IMR-90 (cell line): ENCODE data around the gene XRCC4. TPM values are rescaled to one million over a fixed set of nuclear protein-coding genes. Genes with fewer than 3 reads are reported as not detected.

ENCODE experiments used
- ATAC-seq: fragments of 200-7000 bp; cut with Tn5 transposase; 2 replicates; pipeline ENCODE4 v1.9.1; 2020; ENCODE audit warnings: low read depth, mild to moderate bottlenecking, moderate library complexity
- BruUV-seq: library from RNA; stranded (reverse); fragments of 400-500 nt; replicated peaks from 2 replicates; lab custom pipeline; 2021; lab: Mats Ljungman, UMichigan
- CTCF ChIA-PET: fragments of 300-600 bp; formaldehyde crosslinking; extraction: SDS; loops from one replicate; lab custom pipeline; 2021; ENCODE audit warnings: antibody characterized with exemption; lab: Yijun Ruan, JAX
- POLR2A ChIA-PET: fragments of 300-600 bp; sonication (Branson Sonifier 250); formaldehyde crosslinking; loops from one replicate; lab custom pipeline; 2022; ENCODE audit warnings: antibody characterized with exemption; ENCODE audit not compliant: unreplicated experiment; lab: Charles Lee
- DNase-seq: peaks from one replicate; pipeline ENCODE4 v3.0.0; 2013
- H2AFZ ChIP-seq: replicated peaks from 2 replicates; pipeline ENCODE3; 2013; ENCODE audit warnings: low read length, mild to moderate bottlenecking; ENCODE audit not compliant: poor library complexity
- H2AK5ac ChIP-seq: 2 replicates; pipeline ENCODE4 v1.6.1; 2013; ENCODE audit warnings: low read depth, low read length, inconsistent platforms
- H2AK9ac ChIP-seq: replicated peaks from 2 replicates; pipeline ENCODE3; 2013; ENCODE audit warnings: mild to moderate bottlenecking, low read depth, low read length, moderate library complexity; ENCODE audit not compliant: poor library complexity
- H2BK120ac ChIP-seq: 2 replicates; pipeline ENCODE4 v1.6.1; 2013; ENCODE audit warnings: low read depth, low read length, inconsistent platforms
- H2BK15ac ChIP-seq: 3 replicates; pipeline ENCODE4 v1.6.1; 2013; ENCODE audit warnings: low read depth, low read length, inconsistent platforms
- H2BK20ac ChIP-seq: 2 replicates; pipeline ENCODE4 v1.6.1; 2013; ENCODE audit warnings: low read depth, mild to moderate bottlenecking, inconsistent platforms, low read length, moderate library complexity
- H2BK5ac ChIP-seq: 2 replicates; pipeline ENCODE4 v1.6.1; 2013; ENCODE audit warnings: mild to moderate bottlenecking, low read depth, low read length, inconsistent platforms; ENCODE audit not compliant: poor library complexity, severe bottlenecking
- H3K14ac ChIP-seq: replicated peaks from 2 replicates; pipeline ENCODE4 v1.6.1; 2013; ENCODE audit warnings: low read depth, low read length, inconsistent platforms
- H3K18ac ChIP-seq: 2 replicates; pipeline ENCODE4 v1.6.1; 2013; ENCODE audit warnings: low read depth, low read length, control low read depth
- H3K23ac ChIP-seq: 2 replicates; pipeline ENCODE4 v1.6.1; 2013; ENCODE audit warnings: low read depth, low read length, inconsistent platforms
- H3K27ac ChIP-seq: 2 replicates; pipeline ENCODE4 v1.5.1; 2013; ENCODE audit warnings: mild to moderate bottlenecking, control low read depth, low read length; ENCODE audit not compliant: insufficient read depth
- H3K27me3 ChIP-seq: 2 replicates; pipeline ENCODE4 v1.6.1; 2013; ENCODE audit warnings: low read length; ENCODE audit not compliant: control insufficient read depth, insufficient read depth
- H3K36me3 ChIP-seq: 2 replicates; pipeline ENCODE4 v1.6.1; 2013; ENCODE audit warnings: low read length, mixed read lengths; ENCODE audit not compliant: control insufficient read depth, insufficient read depth
- H3K4ac ChIP-seq: 2 replicates; pipeline ENCODE4 v1.6.1; 2013; ENCODE audit warnings: low read depth, low read length, inconsistent platforms
- H3K4me1 ChIP-seq: 2 replicates; pipeline ENCODE4 v1.6.1; 2013; ENCODE audit warnings: low read length, mixed read lengths; ENCODE audit not compliant: control insufficient read depth, insufficient read depth
- H3K4me2 ChIP-seq: 2 replicates; pipeline ENCODE4 v1.6.1; 2013; ENCODE audit warnings: low read depth, mild to moderate bottlenecking, control low read depth, low read length, moderate library complexity
- H3K4me3 ChIP-seq: 2 replicates; pipeline ENCODE4 v1.5.1; 2013; ENCODE audit warnings: low read depth, mild to moderate bottlenecking, control low read depth, low read length, moderate library complexity; ENCODE audit not compliant: insufficient read depth
- H3K56ac ChIP-seq: 2 replicates; pipeline ENCODE4 v1.6.1; 2013; ENCODE audit warnings: low read length, inconsistent platforms; ENCODE audit not compliant: insufficient read depth; ENCODE audit errors: extremely low read depth
- H3K79me1 ChIP-seq, 2 experiments: 2 replicates each; pipeline ENCODE4 v1.6.1; 2013; ENCODE audit warnings: low read length in 2 of 2, inconsistent platforms in 1 of 2, low read depth in 1 of 2
- H3K9ac ChIP-seq: 2 replicates; pipeline ENCODE4 v1.6.1; 2013; ENCODE audit warnings: low read depth, low read length, control low read depth
- H3K9me1 ChIP-seq: 2 replicates; pipeline ENCODE4 v1.6.1; 2013; ENCODE audit warnings: low read length, inconsistent platforms; ENCODE audit not compliant: insufficient read depth
- H3K9me3 ChIP-seq: 2 replicates; pipeline ENCODE4 v1.6.1; 2013; ENCODE audit warnings: low read length; ENCODE audit not compliant: control insufficient read depth, insufficient read depth
- H4K20me1 ChIP-seq: 2 replicates; pipeline ENCODE4 v1.6.1; 2013; ENCODE audit warnings: low read length, inconsistent platforms; ENCODE audit not compliant: insufficient read depth
- H4K5ac ChIP-seq: 2 replicates; pipeline ENCODE4 v1.6.1; 2013; ENCODE audit warnings: mild to moderate bottlenecking, low read depth, low read length, control low read depth
- H4K8ac ChIP-seq, 2 experiments: 2 replicates each; pipeline ENCODE4 v1.6.1; 2013; ENCODE audit warnings: low read depth in 2 of 2, low read length in 2 of 2, control low read depth in 1 of 2, inconsistent platforms in 1 of 2
- H4K91ac ChIP-seq: 2 replicates; pipeline ENCODE4 v1.6.1; 2013; ENCODE audit warnings: low read depth, low read length, inconsistent platforms; ENCODE audit not compliant: insufficient read depth
- BHLHE40 ChIP-seq: fragments of 150-350 bp; IDR thresholded peaks from 2 replicates; pipeline ENCODE4 v1.6.1; 2016; ENCODE audit warnings: mild to moderate bottlenecking, low read depth, low read length
- CEBPB ChIP-seq: IDR thresholded peaks from 2 replicates; pipeline ENCODE4 v1.6.1; 2012; ENCODE audit warnings: low read depth, low read length, improper control_type of control experiment
- CHD1 ChIP-seq: IDR thresholded peaks from 2 replicates; pipeline ENCODE4 v1.6.1; 2012; ENCODE audit warnings: low read depth, low read length, improper control_type of control experiment
- CTCF ChIP-seq: conservative IDR thresholded peaks from 2 replicates; pipeline ENCODE4 v1.5.1; 2012; ENCODE audit warnings: mild to moderate bottlenecking, low read depth, low read length, improper control_type of control experiment
- ELK1 ChIP-seq: fragments of 150-350 bp; IDR thresholded peaks from 2 replicates; pipeline ENCODE4 v1.6.1; 2016; ENCODE audit warnings: low read depth, mild to moderate bottlenecking, low read length, moderate library complexity, borderline replicate concordance
- FOS ChIP-seq: fragments of 150-350 bp; IDR thresholded peaks from 2 replicates; pipeline ENCODE4 v1.6.1; 2016; ENCODE audit warnings: low read depth, low read length
- MAFK ChIP-seq: IDR thresholded peaks from 2 replicates; pipeline ENCODE4 v1.6.1; 2012; ENCODE audit warnings: low read depth, low read length, improper control_type of control experiment
- MAZ ChIP-seq: IDR thresholded peaks from 2 replicates; pipeline ENCODE4 v1.6.1; 2012; ENCODE audit warnings: low read depth, mild to moderate bottlenecking, low read length, improper control_type of control experiment, moderate library complexity, borderline replicate concordance
- MXI1 ChIP-seq: IDR thresholded peaks from 2 replicates; pipeline ENCODE4 v1.6.1; 2012; ENCODE audit warnings: low read depth, mild to moderate bottlenecking, low read length, moderate library complexity, borderline replicate concordance
- NFE2L2 ChIP-seq: fragments of 150-350 bp; IDR thresholded peaks from 2 replicates; pipeline ENCODE4 v1.6.1; 2016; ENCODE audit warnings: low read depth, mild to moderate bottlenecking, low read length
- POLR2A ChIP-seq: IDR thresholded peaks from 2 replicates; pipeline ENCODE4 v1.6.1; 2012; ENCODE audit warnings: mild to moderate bottlenecking, low read depth, low read length
- RAD21 ChIP-seq: IDR thresholded peaks from 2 replicates; pipeline ENCODE4 v1.6.1; 2012; ENCODE audit warnings: low read length, improper control_type of control experiment
- RCOR1 ChIP-seq: IDR thresholded peaks from 2 replicates; pipeline ENCODE4 v1.6.1; 2012; ENCODE audit warnings: mild to moderate bottlenecking, low read length, improper control_type of control experiment; ENCODE audit not compliant: insufficient replicate concordance
- RFX5 ChIP-seq: IDR thresholded peaks from 2 replicates; pipeline ENCODE4 v1.8.0; 2012; ENCODE audit warnings: low read depth, mild to moderate bottlenecking, low read length, moderate library complexity
- SMC3 ChIP-seq: fragments of 150-350 bp; IDR thresholded peaks from 2 replicates; pipeline ENCODE4 v1.6.1; 2016; ENCODE audit warnings: low read depth, mild to moderate bottlenecking, antibody characterized with exemption, low read length, moderate library complexity
- USF2 ChIP-seq: fragments of 150-350 bp; IDR thresholded peaks from 2 replicates; pipeline ENCODE4 v1.6.1; 2017; ENCODE audit warnings: mild to moderate bottlenecking, antibody characterized with exemption, low read length, low read depth
- WGBS, 2 experiments: methylation state at CpG; one replicate each; pipeline versions ENCODE4 v1.1.5 to v1.1.7; 2013; ENCODE audit warnings: missing lambda C conversion rate in 2 of 2; ENCODE audit not compliant: insufficient read length in 1 of 2; ENCODE audit errors: extremely low coverage in 2 of 2; 5-methylcytosine and 5-hydroxymethylcytosine counted together
- dilution Hi-C: fragments of 300-500 bp; cut with HindIII; formaldehyde crosslinking; loops from one replicate; pipeline ENCODE4 v1.14.3; 2018; ENCODE audit warnings: low sequenced_read_pairs; ENCODE audit not compliant: unreplicated experiment
- in situ Hi-C: fragments of 300-500 bp; cut with MboI; formaldehyde crosslinking; loops from 3 replicates; pipeline ENCODE4 v1.14.3; 2019; ENCODE audit warnings: low sequenced_read_pairs, inconsistent platforms, mixed read lengths
- intact Hi-C: fragments of 100-400 bp; cut with micrococcal nuclease; formaldehyde crosslinking; loops from 2 replicates; pipeline ENCODE4 v1.10.0; 2022
- polyA plus RNA-seq, 3 experiments: library from polyadenylated mRNA; depleted of rRNA; stranded (reverse); fragments of >200 nt; gene quantifications; 2 replicates each; pipeline ENCODE4 v1.2.3, GENCODE V29; 2012; ENCODE audit warnings: low replicate concordance in 1 of 3
- total RNA-seq: library from RNA; depleted of rRNA; stranded (reverse); fragments of >200 nt; gene quantifications from 2 replicates; pipeline ENCODE4 v1.2.3, GENCODE V29; 2012

Gene XRCC4
- total and polyA plus RNA-seq, 2 of the 4 experiments (the other 2 are of a cell fraction) = 3.5 to 4.7 TPM

GRCh38 chr5:83118471-83118870 is 41.1 kb downstream of the XRCC4 start:
- Histone ChIP-seq H3K14ac (no peak overlapping the region), H3K36me3 (no peaks in the 10 kb centered on the region), H2BK15ac (no peak overlapping the region), H4K20me1 (no peaks in the 10 kb centered on the region), H4K91ac (no peak overlapping the region), H3K56ac (no peak overlapping the region), H3K9me3 (peaks cover 3% of the 10 kb centered on the region; the same call in 1 of the 2 replicates), H3K4ac (no peak overlapping the region), H2AFZ (no peak overlapping the region), H2BK5ac (no peak overlapping the region), H3K9ac (no peak overlapping the region), H3K27ac (no peak overlapping the region), H3K4me1 (no peaks in the 10 kb centered on the region), H4K5ac (no peak overlapping the region), H2AK5ac (no peak overlapping the region), H3K9me1 (no peaks in the 10 kb centered on the region), H3K18ac (no peak overlapping the region), H3K23ac (no peak overlapping the region), H3K4me3 (no peak overlapping the region), H2BK120ac (no peak overlapping the region), H3K4me2 (no peak overlapping the region), H3K79me1 (no peaks in the 10 kb centered on the region; a peak in 1 of 4 replicates), H2BK20ac (no peak overlapping the region), H2AK9ac (no peak overlapping the region), H3K27me3 (no peaks in the 10 kb centered on the region), H4K8ac (no peak overlapping the region)
- DNase-seq (no peak), ATAC-seq (no peak)
- dilution Hi-C loops = no loop called here
- in situ Hi-C loops = no loop called here
- POLR2A ChIA-PET = no interaction called here
- BruUV-seq = no TSS peak
- CTCF ChIA-PET = no interaction called here
- no peak for TF ChIP-seq RCOR1
- TF ChIP-seq CTCF = no peak
- no peak for TF ChIP-seq RAD21
- no peak for TF ChIP-seq NFE2L2
- TF ChIP-seq CHD1 = no peak
- TF ChIP-seq CEBPB = no peak
- TF ChIP-seq MXI1 = no peak
- TF ChIP-seq MAZ = no peak
- TF ChIP-seq USF2 = no peak
- no peak for TF ChIP-seq RFX5
- no peak for TF ChIP-seq POLR2A
- no peak for TF ChIP-seq ELK1
- no peak for TF ChIP-seq MAFK
- TF ChIP-seq SMC3 = no peak
- no peak for TF ChIP-seq FOS
- TF ChIP-seq BHLHE40 = no peak
- WGBS, 2 experiments = no CpG with 5 or more reads among the region's 1 CpG
- intact Hi-C loops = no loop called here
